HEK293 (cell line): ENCODE measurements around the gene F3.

ENCODE experiments used
- HOXD13 ChIP-seq: sonication (generic); formaldehyde crosslinking; IDR thresholded peaks from 2 replicates; pipeline ENCODE4 v1.8.0; 2022; ENCODE audit warnings: missing genetic modification reagents, borderline replicate concordance
- KLF7 ChIP-seq: fragments of 450-650 bp; formaldehyde crosslinking; IDR thresholded peaks from 2 replicates; pipeline ENCODE4 v1.5.1; 2016; ENCODE audit warnings: missing biosample characterization, missing genetic modification characterization, borderline replicate concordance
- SALL2 ChIP-seq: fragments of 450-650 bp; formaldehyde crosslinking; IDR thresholded peaks from 2 replicates; pipeline ENCODE4 v1.5.0; 2017; ENCODE audit warnings: missing biosample characterization, mild to moderate bottlenecking, missing genetic modification characterization, borderline replicate concordance
- TCF7L2 ChIP-seq: IDR thresholded peaks from 2 replicates; pipeline ENCODE4 v1.6.1; 2011; ENCODE audit warnings: low read depth, mild to moderate bottlenecking, inconsistent platforms, low read length, moderate library complexity, borderline replicate concordance
- ZNF133 ChIP-seq: fragments of 450-650 bp; formaldehyde crosslinking; IDR thresholded peaks from 2 replicates; pipeline ENCODE4 v1.5.1; 2016; ENCODE audit warnings: missing biosample characterization, missing genetic modification characterization
- ZNF239 ChIP-seq: fragments of 450-650 bp; formaldehyde crosslinking; IDR thresholded peaks from 2 replicates; pipeline ENCODE4 v1.5.1; 2016; ENCODE audit warnings: missing biosample characterization, missing genetic modification characterization
- ZNF302 ChIP-seq: fragments of 450-650 bp; formaldehyde crosslinking; IDR thresholded peaks from 2 replicates; pipeline ENCODE4 v1.5.1; 2016; ENCODE audit warnings: missing biosample characterization, missing genetic modification characterization, low read depth
- ZNF324 ChIP-seq: fragments of 450-650 bp; formaldehyde crosslinking; IDR thresholded peaks from 2 replicates; pipeline ENCODE4 v1.5.1; 2016; ENCODE audit warnings: missing biosample characterization, missing genetic modification characterization
- ZNF473 ChIP-seq: fragments of 450-650 bp; formaldehyde crosslinking; IDR thresholded peaks from 2 replicates; pipeline ENCODE4 v1.5.1; 2017; ENCODE audit warnings: missing biosample characterization, missing genetic modification characterization
- ZNF623 ChIP-seq: fragments of 450-650 bp; formaldehyde crosslinking; IDR thresholded peaks from 2 replicates; pipeline ENCODE4 v1.5.1; 2016; ENCODE audit warnings: missing biosample characterization, missing genetic modification characterization
- ZSCAN23 ChIP-seq: fragments of 450-650 bp; formaldehyde crosslinking; IDR thresholded peaks from 2 replicates; pipeline ENCODE4 v1.5.1; 2016; ENCODE audit warnings: missing biosample characterization, missing genetic modification characterization
- TF ChIP-seq, protein P1 (sequence below): fragments of 450-650 bp; formaldehyde crosslinking; IDR thresholded peaks from 2 replicates; pipeline ENCODE4 v1.5.1; 2017; ENCODE audit warnings: missing biosample characterization, missing genetic modification characterization
- TF ChIP-seq, protein P2 (sequence below): fragments of 450-650 bp; formaldehyde crosslinking; IDR thresholded peaks from 2 replicates; pipeline ENCODE4 v1.5.1; 2016; ENCODE audit warnings: missing biosample characterization, missing genetic modification characterization
- TF ChIP-seq, protein P3 (sequence below): fragments of 450-650 bp; formaldehyde crosslinking; IDR thresholded peaks from 2 replicates; pipeline ENCODE4 v1.5.1; 2017; ENCODE audit warnings: missing biosample characterization, missing genetic modification characterization

DNA sequence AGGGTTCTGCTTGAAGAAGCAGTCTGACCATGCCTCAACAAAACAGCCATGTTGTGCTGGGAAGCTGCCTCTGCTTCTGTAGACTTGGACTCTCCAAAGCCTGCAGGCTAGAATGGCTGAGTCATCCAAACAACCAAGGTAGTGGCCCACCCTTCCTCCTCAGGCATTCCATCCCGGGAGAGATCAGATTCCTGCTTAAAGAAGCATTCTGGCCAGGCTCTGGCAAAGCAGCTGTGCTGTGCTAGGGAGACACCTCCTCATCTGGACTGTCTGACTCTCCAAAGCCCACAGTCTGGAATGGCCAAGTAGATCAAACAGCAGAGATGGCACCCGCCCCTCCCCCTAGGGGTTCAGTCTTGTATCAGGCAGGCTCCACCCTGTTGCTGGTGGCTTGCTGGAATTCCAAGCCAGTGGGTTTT is 38.3 kb upstream of the F3 start:
- TF ChIP-seq, protein P1, sequence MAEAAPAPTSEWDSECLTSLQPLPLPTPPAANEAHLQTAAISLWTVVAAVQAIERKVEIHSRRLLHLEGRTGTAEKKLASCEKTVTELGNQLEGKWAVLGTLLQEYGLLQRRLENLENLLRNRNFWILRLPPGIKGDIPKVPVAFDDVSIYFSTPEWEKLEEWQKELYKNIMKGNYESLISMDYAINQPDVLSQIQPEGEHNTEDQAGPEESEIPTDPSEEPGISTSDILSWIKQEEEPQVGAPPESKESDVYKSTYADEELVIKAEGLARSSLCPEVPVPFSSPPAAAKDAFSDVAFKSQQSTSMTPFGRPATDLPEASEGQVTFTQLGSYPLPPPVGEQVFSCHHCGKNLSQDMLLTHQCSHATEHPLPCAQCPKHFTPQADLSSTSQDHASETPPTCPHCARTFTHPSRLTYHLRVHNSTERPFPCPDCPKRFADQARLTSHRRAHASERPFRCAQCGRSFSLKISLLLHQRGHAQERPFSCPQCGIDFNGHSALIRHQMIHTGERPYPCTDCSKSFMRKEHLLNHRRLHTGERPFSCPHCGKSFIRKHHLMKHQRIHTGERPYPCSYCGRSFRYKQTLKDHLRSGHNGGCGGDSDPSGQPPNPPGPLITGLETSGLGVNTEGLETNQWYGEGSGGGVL: no peak
- TF ChIP-seq, protein P2, sequence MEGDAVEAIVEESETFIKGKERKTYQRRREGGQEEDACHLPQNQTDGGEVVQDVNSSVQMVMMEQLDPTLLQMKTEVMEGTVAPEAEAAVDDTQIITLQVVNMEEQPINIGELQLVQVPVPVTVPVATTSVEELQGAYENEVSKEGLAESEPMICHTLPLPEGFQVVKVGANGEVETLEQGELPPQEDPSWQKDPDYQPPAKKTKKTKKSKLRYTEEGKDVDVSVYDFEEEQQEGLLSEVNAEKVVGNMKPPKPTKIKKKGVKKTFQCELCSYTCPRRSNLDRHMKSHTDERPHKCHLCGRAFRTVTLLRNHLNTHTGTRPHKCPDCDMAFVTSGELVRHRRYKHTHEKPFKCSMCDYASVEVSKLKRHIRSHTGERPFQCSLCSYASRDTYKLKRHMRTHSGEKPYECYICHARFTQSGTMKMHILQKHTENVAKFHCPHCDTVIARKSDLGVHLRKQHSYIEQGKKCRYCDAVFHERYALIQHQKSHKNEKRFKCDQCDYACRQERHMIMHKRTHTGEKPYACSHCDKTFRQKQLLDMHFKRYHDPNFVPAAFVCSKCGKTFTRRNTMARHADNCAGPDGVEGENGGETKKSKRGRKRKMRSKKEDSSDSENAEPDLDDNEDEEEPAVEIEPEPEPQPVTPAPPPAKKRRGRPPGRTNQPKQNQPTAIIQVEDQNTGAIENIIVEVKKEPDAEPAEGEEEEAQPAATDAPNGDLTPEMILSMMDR (tag by site-specific recombination): no peak
- TF ChIP-seq TCF7L2 (no peak), ZNF239 (no peak), ZSCAN23 (no peak), ZNF133 (tag by site-specific recombination) (no peak), SALL2 (tag by site-specific recombination) (no peak), ZNF302 (tag by site-specific recombination) (no peak), ZNF473 (tag by site-specific recombination) (no peak), ZNF623 (tag by site-specific recombination) (no peak), HOXD13 (CRISPR knock-in tag) (no peak), KLF7 (tag by site-specific recombination) (no peak), ZNF324 (tag by site-specific recombination) (no peak)
- TF ChIP-seq, protein P3, sequence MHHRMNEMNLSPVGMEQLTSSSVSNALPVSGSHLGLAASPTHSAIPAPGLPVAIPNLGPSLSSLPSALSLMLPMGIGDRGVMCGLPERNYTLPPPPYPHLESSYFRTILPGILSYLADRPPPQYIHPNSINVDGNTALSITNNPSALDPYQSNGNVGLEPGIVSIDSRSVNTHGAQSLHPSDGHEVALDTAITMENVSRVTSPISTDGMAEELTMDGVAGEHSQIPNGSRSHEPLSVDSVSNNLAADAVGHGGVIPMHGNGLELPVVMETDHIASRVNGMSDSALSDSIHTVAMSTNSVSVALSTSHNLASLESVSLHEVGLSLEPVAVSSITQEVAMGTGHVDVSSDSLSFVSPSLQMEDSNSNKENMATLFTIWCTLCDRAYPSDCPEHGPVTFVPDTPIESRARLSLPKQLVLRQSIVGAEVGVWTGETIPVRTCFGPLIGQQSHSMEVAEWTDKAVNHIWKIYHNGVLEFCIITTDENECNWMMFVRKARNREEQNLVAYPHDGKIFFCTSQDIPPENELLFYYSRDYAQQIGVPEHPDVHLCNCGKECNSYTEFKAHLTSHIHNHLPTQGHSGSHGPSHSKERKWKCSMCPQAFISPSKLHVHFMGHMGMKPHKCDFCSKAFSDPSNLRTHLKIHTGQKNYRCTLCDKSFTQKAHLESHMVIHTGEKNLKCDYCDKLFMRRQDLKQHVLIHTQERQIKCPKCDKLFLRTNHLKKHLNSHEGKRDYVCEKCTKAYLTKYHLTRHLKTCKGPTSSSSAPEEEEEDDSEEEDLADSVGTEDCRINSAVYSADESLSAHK (tag by site-specific recombination): no peak
